ENCODE results near the gene NPR3. TPM values are rescaled to one million over a fixed set of nuclear protein-coding genes. Genes with fewer than 3 reads are reported as not detected.

Gene NPR3
- total RNA-seq, 1 experiment from 2014 or later: not detected

DNA sequence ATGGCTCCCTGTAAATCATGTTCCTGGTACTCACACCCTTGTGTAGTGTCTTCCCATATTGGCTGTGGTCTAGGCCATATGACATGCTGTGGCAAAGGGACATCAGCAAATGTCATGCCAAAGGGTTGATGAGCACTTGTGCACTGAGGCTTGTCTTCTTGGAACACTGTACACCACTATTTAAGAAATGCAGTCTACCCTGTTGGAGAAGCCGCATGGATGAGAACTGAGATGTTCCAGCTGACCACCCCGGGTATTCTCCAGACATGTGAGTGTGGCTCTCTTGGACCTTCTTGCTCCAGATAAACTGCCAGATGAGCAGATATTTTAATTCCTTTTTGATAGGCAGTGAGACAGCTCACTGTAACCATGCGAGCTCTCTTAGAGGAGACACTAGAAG, 20.5 kb upstream of the NPR3 start:
- Histone ChIP-seq H4K5ac (ENCODE audit: insufficient read length, low read depth, low read length) (no peak overlapping the region), H3K4ac (ENCODE audit: low read depth, low read length) (no peak overlapping the region), H3K9me3 (ENCODE audit: control insufficient read depth, low read depth, low read length) (no peaks in the 10 kb centered on the region), H3K79me1 (ENCODE audit: insufficient read depth, low read depth, low read length, poor library complexity, severe bottlenecking) (no peaks in the 10 kb centered on the region), H2BK5ac (ENCODE audit: insufficient read length, low read length) (no peak overlapping the region), H3K23ac (ENCODE audit: insufficient read length, low read depth, low read length) (no peak overlapping the region), H3K9ac (ENCODE audit: extremely low read depth, insufficient read length, low read length) (no peak overlapping the region), H2BK15ac (ENCODE audit: low read depth, low read length) (no peak overlapping the region), H3T11ph (ENCODE audit: low read length) (no peak overlapping the region), H3K79me2 (ENCODE audit: insufficient read depth, low read length) (no peaks in the 10 kb centered on the region), H4K91ac (ENCODE audit: insufficient read length, low read depth, low read length) (no peak overlapping the region), H4K8ac (replicated peaks; ENCODE audit: insufficient read length, low read depth, low read length) (no peak overlapping the region), H4K20me1 (ENCODE audit: control insufficient read depth, insufficient read depth, insufficient read length) (no peaks in the 10 kb centered on the region), H2AK5ac (ENCODE audit: insufficient read length, low read length) (no peak overlapping the region), H3K4me2 (ENCODE audit: insufficient read depth, insufficient read length, low read length) (no peak overlapping the region), H2BK20ac (ENCODE audit: low read depth, low read length, poor library complexity, severe bottlenecking) (no peak overlapping the region), H3K27ac (ENCODE audit: insufficient read length, low read depth, low read length) (no peak overlapping the region), H2AFZ (ENCODE audit: low read length) (no peak overlapping the region), H3K27me3 (ENCODE audit: insufficient read depth, low read length) (no peaks in the 10 kb centered on the region), H2BK120ac (ENCODE audit: low read depth, low read length, poor library complexity, severe bottlenecking) (no peak overlapping the region), H2BK12ac (ENCODE audit: insufficient read length, low read depth, low read length) (no peak overlapping the region), H3K23me2 (ENCODE audit: insufficient read length, low read depth, low read length, poor library complexity, severe bottlenecking) (no peaks in the 10 kb centered on the region), H3K14ac (ENCODE audit: insufficient read depth, low read length) (no peak overlapping the region), H3K4me1 (ENCODE audit: insufficient read depth, low read length) (no peaks in the 10 kb centered on the region), H3K56ac (ENCODE audit: insufficient read length, low read depth, low read length) (no peak overlapping the region), H3K18ac (ENCODE audit: insufficient read length, low read depth, low read length) (no peak overlapping the region)
- H3K27ac Mint-ChIP-seq: no peak overlapping the region
- peaks cover 5 to 7% (median 6%) of the 10 kb centered on the region in 3 experiments for H3K36me3 Mint-ChIP-seq (ENCODE audit: insufficient read depth in 1 of 3, low read depth in 3 of 3)
- H3K4me3 Mint-ChIP-seq: no peak overlapping the region
- no CpG with 5 or more reads among the region's 3 CpGs for WGBS (ENCODE audit: extremely low coverage, insufficient read length, low lambda C conversion rate)
- no peak for DNase-seq
- H3K4me1 Mint-ChIP-seq: no peaks in the 10 kb centered on the region
- H3K27me3 Mint-ChIP-seq (ENCODE audit: low read depth): no peaks in the 10 kb centered on the region
- peaks cover 7 to 9% of the 10 kb centered on the region in 2 experiments; a peak in 4 of 5 replicates for H3K9me3 Mint-ChIP-seq
- TF ChIP-seq, protein P1, sequence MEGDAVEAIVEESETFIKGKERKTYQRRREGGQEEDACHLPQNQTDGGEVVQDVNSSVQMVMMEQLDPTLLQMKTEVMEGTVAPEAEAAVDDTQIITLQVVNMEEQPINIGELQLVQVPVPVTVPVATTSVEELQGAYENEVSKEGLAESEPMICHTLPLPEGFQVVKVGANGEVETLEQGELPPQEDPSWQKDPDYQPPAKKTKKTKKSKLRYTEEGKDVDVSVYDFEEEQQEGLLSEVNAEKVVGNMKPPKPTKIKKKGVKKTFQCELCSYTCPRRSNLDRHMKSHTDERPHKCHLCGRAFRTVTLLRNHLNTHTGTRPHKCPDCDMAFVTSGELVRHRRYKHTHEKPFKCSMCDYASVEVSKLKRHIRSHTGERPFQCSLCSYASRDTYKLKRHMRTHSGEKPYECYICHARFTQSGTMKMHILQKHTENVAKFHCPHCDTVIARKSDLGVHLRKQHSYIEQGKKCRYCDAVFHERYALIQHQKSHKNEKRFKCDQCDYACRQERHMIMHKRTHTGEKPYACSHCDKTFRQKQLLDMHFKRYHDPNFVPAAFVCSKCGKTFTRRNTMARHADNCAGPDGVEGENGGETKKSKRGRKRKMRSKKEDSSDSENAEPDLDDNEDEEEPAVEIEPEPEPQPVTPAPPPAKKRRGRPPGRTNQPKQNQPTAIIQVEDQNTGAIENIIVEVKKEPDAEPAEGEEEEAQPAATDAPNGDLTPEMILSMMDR (conservative IDR thresholded peaks at IDR 0.05): no peak

Measured in H9 (cell line).